HEK293 (cell line): ENCODE results near the gene ZSCAN4.

ENCODE experiments used
- ATF2 ChIP-seq: fragments of 450-650 bp; formaldehyde crosslinking; IDR thresholded peaks from 2 replicates; pipeline ENCODE4 v1.5.1; 2016; ENCODE audit warnings: missing biosample characterization, missing genetic modification characterization, low read depth
- CTCF ChIP-seq: fragments of 450-650 bp; formaldehyde crosslinking; IDR thresholded peaks from 2 replicates; pipeline ENCODE4 v1.5.1; 2016; ENCODE audit warnings: missing biosample characterization, missing genetic modification characterization
- ZNF571 ChIP-seq: fragments of 450-650 bp; formaldehyde crosslinking; IDR thresholded peaks from 2 replicates; pipeline ENCODE4 v1.5.0; 2017; ENCODE audit warnings: missing biosample characterization, missing genetic modification characterization
- ZNF610 ChIP-seq: fragments of 450-650 bp; formaldehyde crosslinking; IDR thresholded peaks from 2 replicates; pipeline ENCODE4 v1.5.1; 2016; ENCODE audit warnings: missing biosample characterization, missing genetic modification characterization, borderline replicate concordance
- ZNF707 ChIP-seq: fragments of 450-650 bp; formaldehyde crosslinking; IDR thresholded peaks from 2 replicates; pipeline ENCODE4 v1.5.1; 2016; ENCODE audit warnings: missing biosample characterization, missing genetic modification characterization

- TF ChIP-seq ATF2 (tag by site-specific recombination) (no peak), CTCF (tag by site-specific recombination) (no peak), ZNF571 (no peak), ZNF610 (tag by site-specific recombination) (no peak), ZNF707 (tag by site-specific recombination) (no peak)
Measured at GRCh38 chr19:57643734-57644133, 25.0 kb upstream of the ZSCAN4 start.
